Activated CD4-positive, alpha-beta memory T cell treated with anti-CD3 and anti-CD28 coated beads for 36 hours (primary cell): ENCODE results near the gene DTWD2. TPM values are rescaled to one million over a fixed set of nuclear protein-coding genes. Genes with fewer than 3 reads are reported as not detected.
"Not testable (repeated sequence)": the region's sequence is repeated elsewhere in the genome, so short reads cannot be mapped to it uniquely, and the experiment has no call there.

Experiments
- CTCF ChIA-PET: fragments of 350-600 bp; sonication (Branson Sonifier 250); formaldehyde crosslinking; loops from one replicate; lab custom pipeline; 2021; ENCODE audit warnings: antibody characterized with exemption, inconsistent platforms; lab: Charles Lee
- POLR2A ChIA-PET: fragments of 350-600 bp; sonication (Branson Sonifier 250); formaldehyde crosslinking; loops from one replicate; lab custom pipeline; 2021; ENCODE audit warnings: antibody characterized with exemption; lab: Charles Lee
- DNase-seq: peaks from one replicate; pipeline ENCODE4 v3.0.0-alpha.2; 2020
- H3K27ac Mint-ChIP-seq: one replicate; pipeline ENCODE4 v1.8.0; 2021; ENCODE audit warnings: mixed read lengths
- H3K27me3 Mint-ChIP-seq: one replicate; pipeline ENCODE4 v1.8.0; 2021; ENCODE audit warnings: mixed read lengths
- H3K36me3 Mint-ChIP-seq: one replicate; pipeline ENCODE4 v1.8.0; 2021; ENCODE audit warnings: mixed read lengths
- H3K4me1 Mint-ChIP-seq: one replicate; pipeline ENCODE4 v1.8.0; 2021; ENCODE audit warnings: low read depth, mixed read lengths
- H3K4me3 Mint-ChIP-seq: one replicate; pipeline ENCODE4 v1.8.0; 2021; ENCODE audit warnings: mild to moderate bottlenecking, mixed read lengths
- H3K9me3 Mint-ChIP-seq: one replicate; pipeline ENCODE4 v1.8.0; 2021; ENCODE audit warnings: mixed read lengths
- intact Hi-C: fragments of 100-400 bp; cut with micrococcal nuclease; formaldehyde crosslinking; loops from one replicate; pipeline ENCODE4 v1.15.1; 2023
- total RNA-seq, 2 experiments: library from RNA; stranded (reverse); gene quantifications; one replicate each; pipeline ENCODE4 v1.2.3, GENCODE V29; 2021

The DTWD2 gene
- total RNA-seq, 2 experiments from 2014 or later = 2.3 to 2.8 TPM

DNA sequence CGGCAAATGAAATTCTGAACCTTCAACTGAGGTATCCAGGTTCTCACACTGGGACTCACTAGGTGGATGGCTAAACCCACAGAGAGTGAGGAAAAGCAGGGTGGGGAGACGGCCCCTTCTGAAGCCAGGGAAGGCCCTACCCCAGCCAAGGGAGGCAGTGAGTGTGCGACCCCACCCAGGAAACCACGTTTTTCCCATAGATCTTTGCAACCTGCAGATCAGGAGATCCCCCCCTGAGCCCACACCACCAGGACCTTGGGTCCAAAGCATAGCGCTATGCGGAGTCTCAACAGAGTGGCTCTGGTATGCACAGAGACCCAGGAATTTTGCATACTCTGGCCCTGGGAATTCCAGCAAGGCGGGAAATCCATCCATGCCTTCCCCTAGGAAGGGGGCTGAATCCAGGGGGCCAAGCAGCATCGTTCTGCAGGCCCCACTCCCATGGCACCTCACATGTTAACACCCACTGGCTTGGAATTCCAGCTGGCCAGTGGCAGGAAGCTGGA lies 19.9 kb downstream of the DTWD2 start:
- H3K27me3 Mint-ChIP-seq = no peaks in the 10 kb centered on the region
- H3K9me3 Mint-ChIP-seq = peaks cover 3% of the 10 kb centered on the region
- H3K4me3 Mint-ChIP-seq = no peak overlapping the region
- ChIA-PET CTCF (no interaction called here), POLR2A (no interaction called here)
- intact Hi-C loops = no loop called here
- H3K4me1 Mint-ChIP-seq = peaks cover 6% of the 10 kb centered on the region
- H3K27ac Mint-ChIP-seq = no peak overlapping the region
- no peak for DNase-seq
- peaks cover 3% of the 10 kb centered on the region for H3K36me3 Mint-ChIP-seq

- H3K4me1 Mint-ChIP-seq = peaks cover 3% of the 10 kb centered on the region
- POLR2A ChIA-PET = no interaction called here
Measured at GRCh38 chr5:118967059-118967508, 21.3 kb downstream of the DTWD2 start.

GRCh38 chr5:118965890-118966289 lies 22.5 kb downstream of the DTWD2 start:
- no peak overlapping the region for H3K4me3 Mint-ChIP-seq
- H3K36me3 Mint-ChIP-seq = peaks cover 3% of the 10 kb centered on the region
- ChIA-PET POLR2A (no interaction called here), CTCF (no interaction called here)
- no peak for DNase-seq
- peaks cover 3% of the 10 kb centered on the region for H3K9me3 Mint-ChIP-seq
- H3K27ac Mint-ChIP-seq = no peak overlapping the region
- no peaks in the 10 kb centered on the region for H3K27me3 Mint-ChIP-seq
- no peaks in the 10 kb centered on the region for H3K4me1 Mint-ChIP-seq
- intact Hi-C loops = no loop called here

More at GRCh38 chr5:118967059-118967508, 21.3 kb downstream of the DTWD2 start:
- Mint-ChIP-seq H3K27me3 (no peaks in the 10 kb centered on the region), H3K4me3 (no peak overlapping the region), H3K27ac (no peak overlapping the region), H3K36me3 (peaks cover 3% of the 10 kb centered on the region), H3K9me3 (peaks cover 3% of the 10 kb centered on the region)
- intact Hi-C loops = no loop called here
- no peak for DNase-seq
- CTCF ChIA-PET = no interaction called here

GRCh38 chr5:118964970-118965369 lies 23.4 kb downstream of the DTWD2 start:
- H3K27me3 Mint-ChIP-seq, POLR2A ChIA-PET, H3K4me1 Mint-ChIP-seq, H3K4me3 Mint-ChIP-seq, H3K9me3 Mint-ChIP-seq, DNase-seq, H3K27ac Mint-ChIP-seq, H3K36me3 Mint-ChIP-seq, intact Hi-C loops: not testable (repeated sequence)
- CTCF ChIA-PET = interaction anchor here (0.7 kb wide), 1 partner anchor 1510 kb away, joined by 3 read pairs; no protein-coding TSS in a partner anchor

DNA sequence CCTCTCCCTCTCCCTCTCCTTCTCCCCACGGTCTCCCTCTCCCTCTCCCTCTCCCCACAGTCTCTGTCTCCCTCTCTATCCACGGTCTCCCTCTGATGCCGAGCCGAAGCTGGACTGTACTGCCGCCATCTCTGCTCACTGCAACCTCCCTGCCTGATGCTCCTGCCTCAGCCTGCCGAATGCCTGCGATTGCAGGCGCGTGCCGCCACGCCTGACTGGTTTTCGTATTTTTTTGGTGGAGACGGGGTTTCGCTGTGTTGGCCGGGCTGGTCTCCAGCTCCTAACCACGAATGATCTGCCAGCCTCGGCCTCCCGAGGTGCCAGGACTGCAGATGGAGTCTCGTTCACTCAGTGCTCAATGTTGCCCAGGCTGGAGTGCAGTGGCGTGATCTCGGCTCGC lies 24.0 kb downstream of the DTWD2 start:
- CTCF ChIA-PET, intact Hi-C loops, H3K27ac Mint-ChIP-seq, DNase-seq, POLR2A ChIA-PET, H3K27me3 Mint-ChIP-seq, H3K9me3 Mint-ChIP-seq, H3K36me3 Mint-ChIP-seq, H3K4me3 Mint-ChIP-seq, H3K4me1 Mint-ChIP-seq: not testable (repeated sequence)

GRCh38 chr5:118963169-118963568 lies 25.2 kb downstream of the DTWD2 start:
- ChIA-PET CTCF (interaction anchor here (0.6 kb wide), 1 partner anchor 202 kb away, joined by 3 read pairs; no protein-coding TSS in a partner anchor), POLR2A (no interaction called here)
- peaks cover 11% of the 10 kb centered on the region for H3K9me3 Mint-ChIP-seq
- H3K36me3 Mint-ChIP-seq = peaks cover 10% of the 10 kb centered on the region
- DNase-seq = no peak
- no peaks in the 10 kb centered on the region for H3K27me3 Mint-ChIP-seq
- H3K27ac Mint-ChIP-seq = no peak overlapping the region
- intact Hi-C loops = no loop called here
- no peak overlapping the region for H3K4me3 Mint-ChIP-seq
- H3K4me1 Mint-ChIP-seq = no peaks in the 10 kb centered on the region

GRCh38 chr5:118960557-118960956 lies 27.8 kb downstream of the DTWD2 start:
- H3K4me1 Mint-ChIP-seq = no peaks in the 10 kb centered on the region
- peaks cover 10% of the 10 kb centered on the region for H3K9me3 Mint-ChIP-seq
- intact Hi-C loops = no loop called here
- ChIA-PET POLR2A (no interaction called here), CTCF (no interaction called here)
- H3K27ac Mint-ChIP-seq = no peak overlapping the region
- no peaks in the 10 kb centered on the region for H3K27me3 Mint-ChIP-seq
- peaks cover 8% of the 10 kb centered on the region for H3K36me3 Mint-ChIP-seq
- no peak overlapping the region for H3K4me3 Mint-ChIP-seq
- DNase-seq = no peak

DNA sequence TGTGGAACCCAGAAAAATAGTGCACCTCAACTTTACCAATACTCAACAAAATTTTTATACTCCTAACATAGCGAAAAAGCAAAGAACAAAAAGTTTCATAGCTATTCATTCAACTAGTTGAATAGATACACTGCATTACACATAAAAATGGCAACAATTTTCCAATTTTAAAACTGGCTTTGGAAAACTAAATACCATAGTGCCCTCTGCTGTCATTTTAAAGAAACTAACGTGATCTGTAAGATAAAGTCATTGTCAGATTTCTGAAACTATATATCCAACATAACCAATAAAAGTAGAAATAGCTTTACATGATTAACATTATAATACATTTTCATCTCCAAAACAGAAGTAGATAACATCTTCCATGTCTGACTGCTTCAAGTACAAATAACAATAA lies 31.6 kb downstream of the DTWD2 start:
- peaks cover 8% of the 10 kb centered on the region for H3K9me3 Mint-ChIP-seq
- intact Hi-C loops = no loop called here
- ChIA-PET CTCF (interaction anchor here (0.6 kb wide), 1 partner anchor 163 kb away, joined by 3 read pairs; no protein-coding TSS in a partner anchor), POLR2A (no interaction called here)
- no peak overlapping the region for H3K27ac Mint-ChIP-seq
- DNase-seq = no peak
- H3K4me1 Mint-ChIP-seq = no peaks in the 10 kb centered on the region
- H3K27me3 Mint-ChIP-seq = no peaks in the 10 kb centered on the region
- H3K4me3 Mint-ChIP-seq = no peak overlapping the region
- H3K36me3 Mint-ChIP-seq = peaks cover 7% of the 10 kb centered on the region

- Mint-ChIP-seq H3K4me3 (no peak overlapping the region), H3K27me3 (no peaks in the 10 kb centered on the region), H3K27ac (no peak overlapping the region), H3K9me3 (no peaks in the 10 kb centered on the region), H3K36me3 (no peaks in the 10 kb centered on the region), H3K4me1 (no peaks in the 10 kb centered on the region)
- no peak for DNase-seq
- POLR2A ChIA-PET = no interaction called here
- CTCF ChIA-PET = no interaction called here
- intact Hi-C loops = no loop called here
Measured at GRCh38 chr5:118953652-118954005, 34.7 kb downstream of the DTWD2 start.

DNA sequence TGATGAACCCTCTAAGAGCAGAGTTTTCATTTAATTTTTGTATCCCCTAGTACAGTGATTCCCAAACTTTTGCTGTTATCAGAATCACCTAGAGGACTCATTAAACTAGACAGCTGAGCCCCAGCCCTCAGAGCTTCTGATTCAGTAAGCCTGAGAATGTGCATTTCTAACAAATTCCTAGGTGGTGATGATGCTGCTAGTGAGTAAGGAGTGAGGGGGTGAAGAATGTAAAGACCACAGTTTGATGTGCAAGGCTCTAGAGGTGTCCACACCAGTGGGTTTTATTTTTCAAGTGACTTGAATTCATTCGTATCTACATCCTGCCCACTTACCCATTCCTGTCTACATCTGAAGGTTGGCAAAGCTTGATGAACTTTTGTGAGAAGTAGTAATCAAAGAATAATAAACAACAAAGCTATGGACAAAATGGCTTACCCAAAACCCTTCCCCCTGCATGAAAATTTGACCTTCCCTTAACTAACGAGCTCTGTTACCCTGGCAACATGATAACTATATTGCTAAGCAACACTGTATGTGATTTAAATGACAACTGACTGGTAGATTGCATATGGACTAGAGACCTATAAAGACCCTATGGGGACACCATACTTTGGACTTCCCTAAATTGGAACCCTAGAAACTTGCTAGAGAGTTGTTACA lies 35.2 kb downstream of the DTWD2 start:
- no peak for DNase-seq
- Mint-ChIP-seq H3K27ac (no peak overlapping the region), H3K4me3 (no peak overlapping the region), H3K36me3 (no peaks in the 10 kb centered on the region), H3K4me1 (no peaks in the 10 kb centered on the region), H3K27me3 (no peaks in the 10 kb centered on the region), H3K9me3 (no peaks in the 10 kb centered on the region)
- POLR2A ChIA-PET = no interaction called here
- CTCF ChIA-PET = no interaction called here
- intact Hi-C loops = no loop called here

- H3K27me3 Mint-ChIP-seq, POLR2A ChIA-PET, H3K27ac Mint-ChIP-seq, H3K36me3 Mint-ChIP-seq, CTCF ChIA-PET, intact Hi-C loops, H3K9me3 Mint-ChIP-seq, H3K4me1 Mint-ChIP-seq, DNase-seq, H3K4me3 Mint-ChIP-seq: not testable (repeated sequence)
Measured at GRCh38 chr5:118952306-118952705, 36.0 kb downstream of the DTWD2 start.

DNA sequence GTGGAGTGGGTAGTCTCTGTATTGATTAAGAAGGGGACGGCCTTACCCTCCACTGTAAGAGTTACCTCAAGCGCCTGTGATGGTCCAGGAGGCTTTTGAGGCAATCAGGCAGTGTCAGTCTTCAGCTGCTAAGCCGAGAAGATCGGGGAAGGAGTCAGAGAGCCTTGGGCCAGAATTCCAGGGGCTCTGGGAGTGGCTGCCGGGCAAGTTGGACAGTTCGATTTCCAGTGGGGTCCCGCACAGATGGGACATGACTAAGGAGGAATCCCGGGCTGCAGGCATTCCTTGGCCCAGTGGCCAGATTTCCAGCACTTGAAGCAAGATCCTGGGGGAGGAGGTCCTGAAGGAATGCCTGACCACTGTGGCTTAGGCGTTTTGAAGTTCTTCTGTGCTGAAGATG lies 38.0 kb downstream of the DTWD2 start:
- CTCF ChIA-PET, H3K36me3 Mint-ChIP-seq, H3K4me3 Mint-ChIP-seq, H3K9me3 Mint-ChIP-seq, H3K27me3 Mint-ChIP-seq, DNase-seq, POLR2A ChIA-PET, H3K27ac Mint-ChIP-seq, H3K4me1 Mint-ChIP-seq, intact Hi-C loops: not testable (repeated sequence)
